ENCODE measurements around the gene SCRN2. TPM values are rescaled to one million over a fixed set of nuclear protein-coding genes. Genes with fewer than 3 reads are reported as not detected.
A peak's percentile ranks its signal among the peaks of the same experiment; 100 is the strongest.

The SCRN2 gene
- total RNA-seq, 1 experiment from 2014 or later, result 73.6 TPM

- no TSS peak for BruUV-seq (replicated peaks)
- no peak for TF ChIP-seq CTCF (IDR thresholded peaks at IDR 0.05; ENCODE audit: insufficient read depth in 1 of 2, low read depth in 1 of 2, low read length in 1 of 2, severe bottlenecking in 1 of 2, unreplicated experiment in 1 of 2)
- POLR2A ChIA-PET, result interaction anchor here (1.0 to 2.0 kb wide), 8 partner anchors 9 to 207 kb away, joined by 3 to 25 read pairs (median 8); partner anchors contain the start of genes CDK5RAP3, LRRC46, MRPL10 and NFE2L1
- DNase-seq, result no peak
- H3K27me3 Mint-ChIP-seq (ENCODE audit: insufficient read depth, unreplicated experiment), result no peaks in the 10 kb centered on the region
- H3K4me1 ChIP-seq, result peaks cover 47% of the 10 kb centered on the region
- intact Hi-C loops (cut with micrococcal nuclease; ENCODE audit: unreplicated experiment), result loop anchor here (1.0 to 2.0 kb wide), 9 partner anchors 10 to 177 kb away; partner anchors contain the start of genes CDK5RAP3, LRRC46 and MRPL10
- peaks cover 44% of the 10 kb centered on the region for H3K4me1 Mint-ChIP-seq (ENCODE audit: low read depth, unreplicated experiment)
- no peaks in the 10 kb centered on the region for H3K9me3 Mint-ChIP-seq (ENCODE audit: unreplicated experiment)
- no peaks in the 10 kb centered on the region for H3K9me3 ChIP-seq
- no peaks in the 10 kb centered on the region for H3K27me3 ChIP-seq (replicated peaks; ENCODE audit: control insufficient read depth, insufficient read depth, low read length)
- CTCF ChIA-PET, result interaction anchor here (0.5 to 14.0 kb wide), 28 partner anchors 8 to 184 kb away, joined by 3 to 904 read pairs (median 6); partner anchors contain the start of genes CDK5RAP3, LRRC46, MRPL10 and OSBPL7
- peak overlapping the region; percentile 80 for H3K4me3 Mint-ChIP-seq (ENCODE audit: unreplicated experiment)
- H3K27ac Mint-ChIP-seq (ENCODE audit: unreplicated experiment), result peak overlapping the region; percentile 76
- H3K4me3 ChIP-seq (ENCODE audit: low read depth, low read length), result no peak overlapping the region
- peaks cover 16% of the 10 kb centered on the region for H3K36me3 Mint-ChIP-seq (ENCODE audit: insufficient read depth, unreplicated experiment)
- peaks cover 13% of the 10 kb centered on the region for H3K36me3 ChIP-seq (ENCODE audit: control insufficient read depth, insufficient read depth, low read length)
These were observed 617 bp upstream of the SCRN2 start for GRCh38 chr17:47841488-47842291.

GRCh38 chr17:47840001-47840741, 902 bp downstream of the SCRN2 start:
- Mint-ChIP-seq H3K4me3 (ENCODE audit: unreplicated experiment) (peak overlapping the region; percentile 80), H3K27me3 (ENCODE audit: insufficient read depth, unreplicated experiment) (no peaks in the 10 kb centered on the region), H3K36me3 (ENCODE audit: insufficient read depth, unreplicated experiment) (peaks cover 10% of the 10 kb centered on the region), H3K9me3 (ENCODE audit: unreplicated experiment) (no peaks in the 10 kb centered on the region), H3K27ac (ENCODE audit: unreplicated experiment) (peak overlapping the region; percentile 76), H3K4me1 (ENCODE audit: low read depth, unreplicated experiment) (peaks cover 44% of the 10 kb centered on the region)
- no TSS peak for BruUV-seq (replicated peaks)
- Histone ChIP-seq H3K4me1 (peaks cover 47% of the 10 kb centered on the region), H3K36me3 (ENCODE audit: control insufficient read depth, insufficient read depth, low read length) (peaks cover 16% of the 10 kb centered on the region), H3K4me3 (ENCODE audit: low read depth, low read length) (peak overlapping the region; percentile 63), H3K27me3 (replicated peaks; ENCODE audit: control insufficient read depth, insufficient read depth, low read length) (no peaks in the 10 kb centered on the region), H3K9me3 (no peaks in the 10 kb centered on the region)
- intact Hi-C loops (cut with micrococcal nuclease; ENCODE audit: unreplicated experiment), result loop anchor here (2.0 kb wide), 1 partner anchor 131 kb away; the partner anchor contains the start of gene CDK5RAP3
- no peak for DNase-seq
- TF ChIP-seq CTCF (IDR thresholded peaks at IDR 0.05; ENCODE audit: insufficient read depth in 1 of 2, low read depth in 1 of 2, low read length in 1 of 2, severe bottlenecking in 1 of 2, unreplicated experiment in 1 of 2), result no peak
- CTCF ChIA-PET, result interaction anchor here (0.6 to 14.0 kb wide), 24 partner anchors 9 to 185 kb away, joined by 3 to 904 read pairs (median 6); partner anchors contain the start of genes CDK5RAP3, LRRC46, MRPL10 and OSBPL7
- POLR2A ChIA-PET, result interaction anchor here (0.6 to 2.0 kb wide), 9 partner anchors 9 to 268 kb away, joined by 3 to 25 read pairs (median 7); partner anchors contain the start of genes LRRC46, MRPL10, PNPO and SNX11

DNA sequence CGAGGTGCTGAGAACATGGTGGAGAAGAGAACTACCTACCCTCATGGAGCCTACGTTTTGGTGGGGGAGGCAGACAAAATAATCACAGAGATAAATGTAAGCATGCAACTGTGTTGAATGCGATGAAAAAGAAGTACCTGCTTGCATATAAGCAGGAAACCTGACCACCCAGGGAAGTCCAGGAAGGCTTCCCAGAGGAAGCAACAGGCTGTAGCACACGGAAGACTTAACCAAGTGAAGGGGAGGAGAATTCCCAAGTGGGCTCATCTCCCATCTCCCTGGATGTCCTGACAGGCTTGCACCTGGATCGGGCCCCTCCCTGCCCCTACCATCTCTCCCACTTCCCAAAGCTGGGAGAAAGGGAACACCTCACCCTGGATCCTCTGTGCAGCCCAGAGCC, 2.0 kb downstream of the SCRN2 start:
- BruUV-seq (replicated peaks), result no TSS peak

More for the DNA sequence above, 2.0 kb downstream of the SCRN2 start:
- intact Hi-C loops (cut with micrococcal nuclease; ENCODE audit: unreplicated experiment), result loop anchor here (10.0 kb wide), 1 partner anchor 266 kb away; the partner anchor contains the start of genes CBX1 and SNX11
- H3K36me3 ChIP-seq (ENCODE audit: control insufficient read depth, insufficient read depth, low read length), result peaks cover 16% of the 10 kb centered on the region
- POLR2A ChIA-PET, result no interaction called here
- CTCF ChIA-PET, result interaction anchor here (14.0 kb wide), 1 partner anchor 49 kb away, joined by 904 read pairs; the partner anchor contains the start of gene SP2
- Mint-ChIP-seq H3K27ac (ENCODE audit: unreplicated experiment) (no peak overlapping the region), H3K4me1 (ENCODE audit: low read depth, unreplicated experiment) (peaks cover 38% of the 10 kb centered on the region), H3K27me3 (ENCODE audit: insufficient read depth, unreplicated experiment) (no peaks in the 10 kb centered on the region), H3K36me3 (ENCODE audit: insufficient read depth, unreplicated experiment) (peaks cover 10% of the 10 kb centered on the region), H3K9me3 (ENCODE audit: unreplicated experiment) (no peaks in the 10 kb centered on the region), H3K4me3 (ENCODE audit: unreplicated experiment) (peak overlapping the region; percentile 80)
- no peak overlapping the region for H3K4me3 ChIP-seq (ENCODE audit: low read depth, low read length)
- H3K9me3 ChIP-seq, result no peaks in the 10 kb centered on the region
- no peak for DNase-seq
- no peaks in the 10 kb centered on the region for H3K27me3 ChIP-seq (replicated peaks; ENCODE audit: control insufficient read depth, insufficient read depth, low read length)
- TF ChIP-seq CTCF (IDR thresholded peaks at IDR 0.05; ENCODE audit: insufficient read depth in 1 of 2, low read depth in 1 of 2, low read length in 1 of 2, severe bottlenecking in 1 of 2, unreplicated experiment in 1 of 2), result no peak
- H3K4me1 ChIP-seq, result peaks cover 37% of the 10 kb centered on the region
